Transverse colon (tissue), 4 donors: ENCODE results near the gene ARHGAP10.

Experiments
- POLR2A ChIP-seq: fragments of 450-650 bp; IDR thresholded peaks from one replicate; pipeline ENCODE4 v1.6.1; 2016; ENCODE audit warnings: antibody characterized with exemption, mild to moderate bottlenecking, moderate library complexity
- POLR2AphosphoS5 ChIP-seq, 3 donors: sonication (generic); formaldehyde crosslinking; IDR thresholded peaks; one replicate each; pipeline ENCODE4 v1.6.1; 2016; ENCODE audit warnings: antibody characterized with exemption in 3 of 3
- TF ChIP-seq, protein P1 (sequence below), 5 experiments: fragments of 200-600 bp in 3 of 5; fragments of 450-650 bp in 2 of 5; sonication (generic) in 3 of 5; IDR thresholded peaks; 1 replicate in 2 of 5; 2 replicates in 3 of 5; pipeline ENCODE4 v1.5.1; 2016 to 2017; ENCODE audit warnings: antibody characterized with exemption in 5 of 5, inconsistent platforms in 3 of 5, mild to moderate bottlenecking in 2 of 5, moderate library complexity in 1 of 5

DNA sequence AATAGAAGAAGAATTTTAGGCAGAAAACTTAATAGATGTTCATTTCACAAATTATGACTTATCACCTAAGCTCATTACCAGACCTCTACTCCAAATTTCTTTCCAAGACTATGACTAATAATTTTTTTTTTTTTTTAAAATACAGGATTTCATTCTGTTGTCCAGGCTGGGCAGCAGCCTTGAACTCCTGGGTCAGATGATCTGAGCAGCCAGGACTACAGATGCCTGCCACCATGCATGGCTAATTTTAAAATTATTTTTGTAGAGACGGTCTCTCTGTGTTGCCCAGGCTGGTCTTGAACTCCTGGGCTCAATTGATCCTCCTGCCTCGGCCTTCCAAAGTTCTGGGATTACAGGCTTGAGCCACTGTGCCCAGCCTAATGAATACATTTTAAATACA lies 119.2 kb downstream of the ARHGAP10 start:
- TF ChIP-seq, protein P1, sequence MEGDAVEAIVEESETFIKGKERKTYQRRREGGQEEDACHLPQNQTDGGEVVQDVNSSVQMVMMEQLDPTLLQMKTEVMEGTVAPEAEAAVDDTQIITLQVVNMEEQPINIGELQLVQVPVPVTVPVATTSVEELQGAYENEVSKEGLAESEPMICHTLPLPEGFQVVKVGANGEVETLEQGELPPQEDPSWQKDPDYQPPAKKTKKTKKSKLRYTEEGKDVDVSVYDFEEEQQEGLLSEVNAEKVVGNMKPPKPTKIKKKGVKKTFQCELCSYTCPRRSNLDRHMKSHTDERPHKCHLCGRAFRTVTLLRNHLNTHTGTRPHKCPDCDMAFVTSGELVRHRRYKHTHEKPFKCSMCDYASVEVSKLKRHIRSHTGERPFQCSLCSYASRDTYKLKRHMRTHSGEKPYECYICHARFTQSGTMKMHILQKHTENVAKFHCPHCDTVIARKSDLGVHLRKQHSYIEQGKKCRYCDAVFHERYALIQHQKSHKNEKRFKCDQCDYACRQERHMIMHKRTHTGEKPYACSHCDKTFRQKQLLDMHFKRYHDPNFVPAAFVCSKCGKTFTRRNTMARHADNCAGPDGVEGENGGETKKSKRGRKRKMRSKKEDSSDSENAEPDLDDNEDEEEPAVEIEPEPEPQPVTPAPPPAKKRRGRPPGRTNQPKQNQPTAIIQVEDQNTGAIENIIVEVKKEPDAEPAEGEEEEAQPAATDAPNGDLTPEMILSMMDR (IDR thresholded peaks at IDR 0.05) = no peak
- TF ChIP-seq POLR2AphosphoS5 (IDR thresholded peaks at IDR 0.05) = no peak
- TF ChIP-seq POLR2A = no peak
